Panc1 (cell line): Measurements from ENCODE around the gene ACSL1. TPM values are rescaled to one million over a fixed set of nuclear protein-coding genes. Genes with fewer than 3 reads are reported as not detected.

Experiments
- ATAC-seq: fragments of 200-7000 bp; cut with Tn5 transposase; 2 replicates; pipeline ENCODE4 v1.9.1; 2020; ENCODE audit warnings: mild to moderate bottlenecking, moderate library complexity
- BruUV-seq: library from RNA; stranded (reverse); fragments of 400-500 nt; replicated peaks from 2 replicates; lab custom pipeline; 2021; lab: Mats Ljungman, UMichigan
- CTCF ChIA-PET: fragments of 300-600 bp; sonication (Branson Sonifier 250); formaldehyde crosslinking; loops from one replicate; lab custom pipeline; 2022; ENCODE audit warnings: antibody characterized with exemption; lab: Charles Lee
- POLR2A ChIA-PET: fragments of 300-600 bp; sonication (Branson Sonifier 250); formaldehyde crosslinking; loops from one replicate; lab custom pipeline; 2022; ENCODE audit warnings: antibody characterized with exemption; lab: Charles Lee
- DNase-seq: peaks from one replicate; pipeline ENCODE4 v3.0.0-alpha.2; 2010; ENCODE audit warnings: low read depth, low spot score
- H3K27ac ChIP-seq: 2 replicates; pipeline ENCODE4 v1.5.1; 2011; ENCODE audit warnings: mild to moderate bottlenecking, low read length, inconsistent platforms
- H3K27me3 ChIP-seq: fragments of 200-500 bp; sonication (Bioruptor generic); 2 replicates; pipeline ENCODE4 v1.6.0; 2014; ENCODE audit warnings: low read length, inconsistent platforms; ENCODE audit not compliant: control insufficient read depth, insufficient read depth
- H3K36me3 ChIP-seq: fragments of 200-500 bp; sonication (Bioruptor generic); 2 replicates; pipeline ENCODE4 v1.5.1; 2014; ENCODE audit warnings: inconsistent platforms, mild to moderate bottlenecking, low read length, moderate library complexity; ENCODE audit not compliant: control insufficient read depth, insufficient read depth
- H3K4me1 ChIP-seq: 2 replicates; pipeline ENCODE4 v1.5.1; 2011; ENCODE audit warnings: inconsistent platforms, mild to moderate bottlenecking, low read length, moderate library complexity; ENCODE audit not compliant: control insufficient read depth, insufficient read depth
- H3K4me3 ChIP-seq, 2 experiments: 2 replicates each; pipeline ENCODE4 v1.5.1; 2011 to 2012; ENCODE audit warnings: low read depth in 2 of 2, low read length in 2 of 2, mild to moderate bottlenecking in 2 of 2, inconsistent platforms in 1 of 2, moderate library complexity in 1 of 2
- H3K9me3 ChIP-seq: fragments of 200-500 bp; sonication (Bioruptor generic); 2 replicates; pipeline ENCODE4 v1.5.1; 2014; ENCODE audit warnings: low read depth, mild to moderate bottlenecking, inconsistent platforms, low read length, moderate library complexity; ENCODE audit not compliant: control insufficient read depth, insufficient read depth
- POLR2AphosphoS5 ChIP-seq: IDR thresholded peaks from 2 replicates; pipeline ENCODE4 v1.6.1; 2012; ENCODE audit warnings: mild to moderate bottlenecking, low read depth, low read length, moderate library complexity
- SIN3A ChIP-seq: IDR thresholded peaks from 2 replicates; pipeline ENCODE4 v1.6.1; 2012; ENCODE audit warnings: low read depth, mild to moderate bottlenecking, low read length, moderate library complexity, borderline replicate concordance; ENCODE audit not compliant: insufficient read depth
- TCF7L2 ChIP-seq: IDR thresholded peaks from 2 replicates; pipeline ENCODE4 v1.6.1; 2011; ENCODE audit warnings: mild to moderate bottlenecking, low read depth, low read length, inconsistent platforms
- in situ Hi-C: cut with HindIII; loops from 2 replicates; pipeline ENCODE4 v1.10.0; 2016; ENCODE audit warnings: low sequenced_read_pairs, low pct_unique_long_range_greater_than_20kb
- intact Hi-C: fragments of 100-400 bp; cut with micrococcal nuclease; formaldehyde crosslinking; loops from one replicate; pipeline ENCODE4 v1.10.0; 2022; ENCODE audit not compliant: unreplicated experiment
- total RNA-seq: library from RNA; stranded (reverse); gene quantifications from one replicate; pipeline ENCODE4 v1.2.1, GENCODE V29; 2021; ENCODE audit not compliant: unreplicated experiment
- TF ChIP-seq, protein P1 (sequence below), 2 experiments: IDR thresholded peaks; 2 replicates each; pipeline ENCODE4 v1.6.1; 2011 to 2012; ENCODE audit warnings: low read depth in 2 of 2, control low read depth in 1 of 2, low read length in 1 of 2, mild to moderate bottlenecking in 1 of 2, moderate library complexity in 1 of 2; ENCODE audit not compliant: insufficient read depth in 1 of 2
- TF ChIP-seq, protein P2 (sequence below): fragments of 450-650 bp; IDR thresholded peaks from 2 replicates; pipeline ENCODE4 v1.5.1; 2017; ENCODE audit warnings: mild to moderate bottlenecking

The ACSL1 gene
- total RNA-seq, 1 experiment from 2014 or later: 15.4 TPM

- in situ Hi-C loops: no loop called here
- Histone ChIP-seq H3K27ac (no peak overlapping the region), H3K4me3 (no peak overlapping the region), H3K27me3 (no peaks in the 10 kb centered on the region), H3K4me1 (no peaks in the 10 kb centered on the region), H3K36me3 (peaks cover 5% of the 10 kb centered on the region), H3K9me3 (no peaks in the 10 kb centered on the region)
- DNase-seq: no peak
- no TSS peak for BruUV-seq
- POLR2A ChIA-PET: no interaction called here
- CTCF ChIA-PET: no interaction called here
- ATAC-seq: no peak
- intact Hi-C loops: no loop called here
- TF ChIP-seq, protein P1, sequence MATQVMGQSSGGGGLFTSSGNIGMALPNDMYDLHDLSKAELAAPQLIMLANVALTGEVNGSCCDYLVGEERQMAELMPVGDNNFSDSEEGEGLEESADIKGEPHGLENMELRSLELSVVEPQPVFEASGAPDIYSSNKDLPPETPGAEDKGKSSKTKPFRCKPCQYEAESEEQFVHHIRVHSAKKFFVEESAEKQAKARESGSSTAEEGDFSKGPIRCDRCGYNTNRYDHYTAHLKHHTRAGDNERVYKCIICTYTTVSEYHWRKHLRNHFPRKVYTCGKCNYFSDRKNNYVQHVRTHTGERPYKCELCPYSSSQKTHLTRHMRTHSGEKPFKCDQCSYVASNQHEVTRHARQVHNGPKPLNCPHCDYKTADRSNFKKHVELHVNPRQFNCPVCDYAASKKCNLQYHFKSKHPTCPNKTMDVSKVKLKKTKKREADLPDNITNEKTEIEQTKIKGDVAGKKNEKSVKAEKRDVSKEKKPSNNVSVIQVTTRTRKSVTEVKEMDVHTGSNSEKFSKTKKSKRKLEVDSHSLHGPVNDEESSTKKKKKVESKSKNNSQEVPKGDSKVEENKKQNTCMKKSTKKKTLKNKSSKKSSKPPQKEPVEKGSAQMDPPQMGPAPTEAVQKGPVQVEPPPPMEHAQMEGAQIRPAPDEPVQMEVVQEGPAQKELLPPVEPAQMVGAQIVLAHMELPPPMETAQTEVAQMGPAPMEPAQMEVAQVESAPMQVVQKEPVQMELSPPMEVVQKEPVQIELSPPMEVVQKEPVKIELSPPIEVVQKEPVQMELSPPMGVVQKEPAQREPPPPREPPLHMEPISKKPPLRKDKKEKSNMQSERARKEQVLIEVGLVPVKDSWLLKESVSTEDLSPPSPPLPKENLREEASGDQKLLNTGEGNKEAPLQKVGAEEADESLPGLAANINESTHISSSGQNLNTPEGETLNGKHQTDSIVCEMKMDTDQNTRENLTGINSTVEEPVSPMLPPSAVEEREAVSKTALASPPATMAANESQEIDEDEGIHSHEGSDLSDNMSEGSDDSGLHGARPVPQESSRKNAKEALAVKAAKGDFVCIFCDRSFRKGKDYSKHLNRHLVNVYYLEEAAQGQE (IDR thresholded peaks at IDR 0.05; ENCODE audit: insufficient read depth in 1 of 2, low read depth in 2 of 2, low read length in 1 of 2): no peak
- TF ChIP-seq, protein P2, sequence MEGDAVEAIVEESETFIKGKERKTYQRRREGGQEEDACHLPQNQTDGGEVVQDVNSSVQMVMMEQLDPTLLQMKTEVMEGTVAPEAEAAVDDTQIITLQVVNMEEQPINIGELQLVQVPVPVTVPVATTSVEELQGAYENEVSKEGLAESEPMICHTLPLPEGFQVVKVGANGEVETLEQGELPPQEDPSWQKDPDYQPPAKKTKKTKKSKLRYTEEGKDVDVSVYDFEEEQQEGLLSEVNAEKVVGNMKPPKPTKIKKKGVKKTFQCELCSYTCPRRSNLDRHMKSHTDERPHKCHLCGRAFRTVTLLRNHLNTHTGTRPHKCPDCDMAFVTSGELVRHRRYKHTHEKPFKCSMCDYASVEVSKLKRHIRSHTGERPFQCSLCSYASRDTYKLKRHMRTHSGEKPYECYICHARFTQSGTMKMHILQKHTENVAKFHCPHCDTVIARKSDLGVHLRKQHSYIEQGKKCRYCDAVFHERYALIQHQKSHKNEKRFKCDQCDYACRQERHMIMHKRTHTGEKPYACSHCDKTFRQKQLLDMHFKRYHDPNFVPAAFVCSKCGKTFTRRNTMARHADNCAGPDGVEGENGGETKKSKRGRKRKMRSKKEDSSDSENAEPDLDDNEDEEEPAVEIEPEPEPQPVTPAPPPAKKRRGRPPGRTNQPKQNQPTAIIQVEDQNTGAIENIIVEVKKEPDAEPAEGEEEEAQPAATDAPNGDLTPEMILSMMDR: no peak
- TF ChIP-seq POLR2AphosphoS5 (no peak), TCF7L2 (no peak), SIN3A (no peak)
Observed at GRCh38 chr4:184712322-184712721, 113.4 kb downstream of the ACSL1 start.

DNA sequence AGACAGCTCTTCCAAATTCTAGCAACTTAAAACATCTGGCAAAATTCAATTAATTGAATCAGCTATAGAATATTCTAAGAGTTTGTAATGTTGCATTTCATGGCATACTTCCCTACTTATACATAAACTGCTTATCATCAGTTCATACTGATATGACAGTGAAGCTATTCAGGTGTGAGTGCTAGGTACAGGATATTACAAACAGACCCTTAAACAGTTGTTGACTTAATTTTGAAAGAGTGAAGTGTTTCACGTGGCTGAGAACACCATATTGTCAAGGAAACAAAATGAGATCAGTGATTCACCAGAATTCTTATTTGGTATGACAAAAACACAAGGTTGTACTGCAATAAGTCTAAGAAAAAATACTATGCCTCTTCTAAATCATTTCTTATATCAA lies 119.3 kb downstream of the ACSL1 start:
- Histone ChIP-seq H3K4me1 (no peaks in the 10 kb centered on the region), H3K27ac (no peak overlapping the region), H3K4me3 (no peak overlapping the region), H3K27me3 (no peaks in the 10 kb centered on the region), H3K9me3 (no peaks in the 10 kb centered on the region), H3K36me3 (peaks cover 4% of the 10 kb centered on the region; the same call in 1 of the 2 replicates)
- in situ Hi-C loops: no loop called here
- intact Hi-C loops: no loop called here
- ChIA-PET CTCF (no interaction called here), POLR2A (no interaction called here)
- no peak for DNase-seq
- no TSS peak for BruUV-seq
- ATAC-seq: no peak
- TF ChIP-seq, protein P2: no peak
- TF ChIP-seq POLR2AphosphoS5 (no peak), SIN3A (no peak), TCF7L2 (no peak)
- TF ChIP-seq, protein P1 (IDR thresholded peaks at IDR 0.05; ENCODE audit: insufficient read depth in 1 of 2, low read depth in 2 of 2, low read length in 1 of 2): no peak
